ENCODE results near the gene DDX39A.
A peak's percentile ranks its signal among the peaks of the same experiment; 100 is the strongest.

DDX39A gene

DNA sequence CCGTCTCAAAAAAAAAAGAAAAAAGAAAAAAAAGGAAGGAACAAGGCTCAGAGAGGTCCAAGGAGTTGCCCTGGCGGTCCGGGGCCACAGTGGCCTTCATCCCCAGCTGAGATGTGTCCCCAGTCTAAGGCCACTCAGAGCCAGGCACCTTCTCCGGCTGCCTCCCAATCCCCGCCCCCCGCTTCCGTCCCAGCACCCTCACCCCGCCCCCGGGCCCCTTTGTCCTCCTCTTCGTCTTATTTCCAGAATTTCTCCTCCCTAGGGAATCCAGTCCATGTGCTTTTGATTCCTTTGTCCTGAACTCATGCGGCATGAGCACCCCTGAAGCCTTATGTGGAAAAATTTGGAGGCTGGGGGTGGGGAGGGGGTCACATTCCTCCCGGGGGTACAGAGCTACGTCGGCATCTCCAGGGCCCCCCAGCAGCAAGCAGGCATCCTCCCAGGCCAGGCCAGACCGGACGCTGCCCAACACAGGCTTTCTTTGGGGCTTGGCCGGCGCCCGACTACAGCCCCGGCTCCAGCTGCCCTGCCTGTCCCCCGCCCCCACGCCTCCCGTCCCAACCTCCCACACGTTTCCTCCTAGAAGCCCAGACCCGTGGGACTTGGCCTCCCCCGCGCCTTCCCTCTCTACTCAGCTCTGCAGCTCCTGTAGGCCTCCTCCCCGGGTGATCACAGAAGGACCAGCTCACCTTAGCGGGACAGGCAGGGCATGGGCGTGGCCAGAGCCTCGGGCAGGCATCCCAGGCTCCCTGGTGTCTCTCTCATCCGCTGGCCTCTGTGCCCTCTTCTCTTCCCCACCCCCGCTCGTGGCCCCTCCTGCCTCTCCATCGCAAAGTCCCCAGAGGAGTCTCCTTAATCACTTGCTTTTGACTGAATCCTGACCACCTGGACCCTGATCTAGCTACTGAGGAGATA is 55.7 kb downstream of the DDX39A start:
- DNase-seq (ENCODE audit: low spot score): no peak

DNA sequence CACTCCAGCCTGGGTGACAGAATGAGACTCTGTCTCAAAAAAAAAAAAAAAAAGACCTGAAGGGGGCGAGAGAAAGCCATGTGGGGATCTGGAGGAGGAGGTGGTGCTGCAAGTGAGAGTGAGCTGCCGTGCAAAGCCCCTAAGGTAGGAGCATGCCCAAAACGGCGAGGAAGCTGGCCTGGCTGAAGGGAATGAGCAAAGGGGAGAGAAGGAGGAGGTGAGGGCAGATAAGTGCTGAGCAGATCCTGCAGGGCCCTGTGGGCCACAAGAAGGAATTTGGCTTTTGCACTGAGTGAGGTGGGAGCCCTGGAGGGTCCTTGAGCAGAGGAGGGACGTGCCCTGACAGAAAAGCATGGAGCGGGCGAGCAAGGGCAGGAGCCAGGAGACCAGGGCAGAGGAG is 57.3 kb downstream of the DDX39A start:
- peak; percentile 68 for DNase-seq (ENCODE audit: low spot score)
